Peyer's patch (tissue), 4 donors: ENCODE results near the gene LDLRAD3. TPM values are rescaled to one million over a fixed set of nuclear protein-coding genes. Genes with fewer than 3 reads are reported as not detected.

Experiments used
- DNase-seq, 3 donors: peaks; one replicate each; pipeline ENCODE4 v3.0.0-alpha.2; 2017 to 2019
- H3K27ac ChIP-seq, 4 donors: fragments of 200-600 bp; sonication (generic); one replicate each; pipeline ENCODE4 v1.5.1; 2016 to 2019
- H3K27me3 ChIP-seq, 2 donors: fragments of 200-600 bp; sonication (generic); one replicate each; pipeline ENCODE4 v1.5.1; 2019
- H3K36me3 ChIP-seq, 3 donors: fragments of 200-600 bp; sonication (generic); one replicate each; pipeline ENCODE4 v1.5.1; 2016 to 2019
- H3K4me1 ChIP-seq, 4 donors: fragments of 200-600 bp; sonication (generic); one replicate each; pipeline ENCODE4 v1.5.1; 2016 to 2019
- H3K4me3 ChIP-seq, 4 donors: fragments of 200-600 bp; sonication (generic); 1 replicate in 3 of 4; 2 replicates in 1 of 4; pipeline ENCODE4 v1.5.1; 2016 to 2019; ENCODE audit warnings: mild to moderate bottlenecking in 1 of 4
- H3K9me3 ChIP-seq, 4 donors: fragments of 200-600 bp; sonication (generic); one replicate each; pipeline ENCODE4 v1.5.1; 2016 to 2019; ENCODE audit warnings: mild to moderate bottlenecking in 1 of 4
- CTCF ChIP-seq, 6 experiments: fragments of 450-650 bp in 4 of 6; fragments of 200-600 bp in 2 of 6; sonication (generic) in 1 of 6; IDR thresholded peaks; one replicate each; pipeline ENCODE4 v1.5.1; 2017 to 2019; ENCODE audit warnings: antibody characterized with exemption in 6 of 6, mild to moderate bottlenecking in 3 of 6, moderate library complexity in 1 of 6
- POLR2A ChIP-seq, 2 donors: fragments of 450-650 bp; IDR thresholded peaks; one replicate each; pipeline ENCODE4 v1.5.1; 2017; ENCODE audit warnings: antibody characterized with exemption in 2 of 2, mild to moderate bottlenecking in 2 of 2, moderate library complexity in 2 of 2
- total RNA-seq, 4 donors: library from RNA; depleted of rRNA; stranded (reverse); fragments of >200 nt; gene quantifications; one replicate each; pipeline ENCODE4 v1.1.0, GENCODE V29; 2016

LDLRAD3 gene
- total RNA-seq, 4 donors from 2014 or later: 1.2 to 14.0 (median 4.8) TPM

DNA sequence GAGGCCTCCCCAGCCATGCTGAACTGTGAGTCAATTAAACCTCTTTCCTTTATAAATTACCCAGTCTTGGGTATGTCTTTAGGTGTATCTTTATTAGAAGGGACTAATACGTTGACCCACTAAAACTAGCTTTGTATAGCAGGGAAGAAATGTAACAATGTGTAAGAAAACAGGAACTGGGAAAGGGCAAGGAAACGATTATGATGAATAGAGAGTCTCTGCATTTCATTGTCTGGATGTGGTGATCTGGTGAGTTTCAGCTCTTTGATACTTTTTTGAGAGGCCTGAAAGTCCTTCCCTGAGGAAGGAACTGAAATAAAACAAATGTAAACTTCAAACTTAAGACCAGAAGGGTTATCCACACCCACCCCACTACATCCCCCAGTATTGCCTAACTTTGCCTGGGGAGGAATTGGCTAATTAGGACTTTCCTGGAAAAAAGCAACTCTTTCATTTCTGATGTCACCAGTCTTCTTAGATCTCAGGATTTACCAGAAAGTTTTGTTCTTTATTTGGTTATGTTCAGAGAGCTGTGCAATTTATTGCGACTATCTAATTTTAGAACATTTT is 119.0 kb downstream of the LDLRAD3 start:
- H3K27ac ChIP-seq: no peak overlapping the region
- TF ChIP-seq CTCF (IDR thresholded peaks at IDR 0.05) (no peak), POLR2A (IDR thresholded peaks at IDR 0.05) (no peak)
- DNase-seq: no peak
- no peak overlapping the region for H3K4me3 ChIP-seq
- no peaks in the 10 kb centered on the region for H3K4me1 ChIP-seq
- no peaks in the 10 kb centered on the region for H3K27me3 ChIP-seq
- H3K9me3 ChIP-seq: peaks cover 0 to 3% (median 0%) of the 10 kb centered on the region in 4 donors
- H3K36me3 ChIP-seq: no peaks in the 10 kb centered on the region

DNA sequence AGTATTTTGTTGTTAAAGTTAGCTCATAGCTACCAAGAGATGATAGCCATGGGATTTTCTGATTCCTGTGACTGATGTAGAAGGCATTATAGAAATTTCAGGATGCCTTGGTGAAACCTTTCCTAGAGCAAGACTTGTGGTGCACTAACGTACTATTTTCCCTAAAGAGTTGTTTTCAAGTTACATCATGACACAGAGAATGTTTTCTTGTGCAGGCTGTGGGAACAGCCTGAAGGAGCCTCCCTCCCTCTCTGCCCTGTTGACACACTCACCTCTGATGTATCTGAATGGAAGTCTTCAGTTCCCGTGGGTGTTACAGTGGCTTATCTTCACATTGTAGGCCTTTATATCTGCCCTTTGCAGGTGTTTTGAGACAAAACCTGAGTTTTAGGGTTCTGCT is 121.6 kb downstream of the LDLRAD3 start:
- no peak overlapping the region for H3K27ac ChIP-seq
- no peak for TF ChIP-seq POLR2A (IDR thresholded peaks at IDR 0.05)
- no peak for TF ChIP-seq CTCF (IDR thresholded peaks at IDR 0.05)
- no peak overlapping the region for H3K4me3 ChIP-seq
- H3K9me3 ChIP-seq: no peaks in the 10 kb centered on the region
- H3K27me3 ChIP-seq: no peaks in the 10 kb centered on the region
- H3K4me1 ChIP-seq: no peaks in the 10 kb centered on the region
- no peak for DNase-seq
- no peaks in the 10 kb centered on the region for H3K36me3 ChIP-seq

- H3K27ac ChIP-seq: no peak overlapping the region
- DNase-seq: no peak
- no peak overlapping the region for H3K4me3 ChIP-seq
- H3K9me3 ChIP-seq: no peaks in the 10 kb centered on the region
- H3K36me3 ChIP-seq: no peaks in the 10 kb centered on the region
- H3K4me1 ChIP-seq: no peaks in the 10 kb centered on the region
- H3K27me3 ChIP-seq: no peaks in the 10 kb centered on the region
- no peak for TF ChIP-seq CTCF (IDR thresholded peaks at IDR 0.05)
- TF ChIP-seq POLR2A (IDR thresholded peaks at IDR 0.05): no peak
Observed at GRCh38 chr11:36066891-36067290, 123.0 kb downstream of the LDLRAD3 start.

GRCh38 chr11:36069576-36070212 is 125.8 kb downstream of the LDLRAD3 start:
- Histone ChIP-seq H3K27me3 (no peaks in the 10 kb centered on the region), H3K4me3 (no peak overlapping the region), H3K9me3 (no peaks in the 10 kb centered on the region), H3K27ac (no peak overlapping the region), H3K4me1 (no peaks in the 10 kb centered on the region), H3K36me3 (no peaks in the 10 kb centered on the region)
- TF ChIP-seq POLR2A (IDR thresholded peaks at IDR 0.05): no peak
- TF ChIP-seq CTCF (IDR thresholded peaks at IDR 0.05): no peak
- no peak for DNase-seq

DNA sequence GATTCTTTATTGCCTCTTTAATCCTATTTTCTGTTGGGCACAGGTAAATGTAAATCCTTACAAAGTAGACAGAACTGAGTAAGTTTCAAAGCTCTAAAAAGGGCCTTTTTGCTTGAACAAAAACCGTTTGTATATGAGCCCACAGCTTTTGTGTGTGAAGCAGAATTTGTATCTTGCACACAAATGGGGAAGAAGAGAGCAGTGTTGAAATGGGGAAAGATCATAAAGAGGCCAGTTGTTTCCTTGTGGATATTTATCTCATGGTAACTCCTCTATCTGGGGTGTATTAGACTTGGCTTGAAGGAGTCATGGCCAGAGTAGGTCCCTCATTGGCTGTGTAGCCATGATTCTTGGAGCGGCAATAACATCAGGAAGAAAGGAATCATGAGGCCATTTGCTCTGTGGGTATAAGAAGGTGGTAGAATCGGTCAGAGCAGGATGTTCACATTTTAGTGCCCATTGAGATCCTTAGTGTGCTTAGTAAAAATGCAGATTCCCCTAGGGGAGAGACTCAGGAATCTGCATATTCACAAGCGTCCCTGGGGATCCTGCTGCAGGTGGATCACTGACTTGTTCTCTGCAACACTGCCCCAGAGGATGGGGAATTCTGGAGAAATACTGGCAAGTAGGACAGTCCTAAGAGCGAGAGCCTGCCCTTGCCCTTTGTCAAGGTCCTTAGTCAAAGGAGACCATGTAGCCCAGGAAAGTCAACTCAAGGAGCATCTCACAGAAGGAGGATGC is 126.5 kb downstream of the LDLRAD3 start:
- no peaks in the 10 kb centered on the region for H3K36me3 ChIP-seq
- no peaks in the 10 kb centered on the region for H3K27me3 ChIP-seq
- H3K27ac ChIP-seq: no peak overlapping the region
- H3K4me1 ChIP-seq: no peaks in the 10 kb centered on the region
- no peak overlapping the region for H3K4me3 ChIP-seq
- H3K9me3 ChIP-seq: no peaks in the 10 kb centered on the region
- no peak for TF ChIP-seq POLR2A (IDR thresholded peaks at IDR 0.05)
- no peak for TF ChIP-seq CTCF (IDR thresholded peaks at IDR 0.05)
- no peak for DNase-seq
